Measurements from ENCODE around the gene TMEM150C. TPM values are rescaled to one million over a fixed set of nuclear protein-coding genes. Genes with fewer than 3 reads are reported as not detected.

Gene TMEM150C
- total RNA-seq, 1 donor from 2014 or later, result 13.6 TPM

DNA sequence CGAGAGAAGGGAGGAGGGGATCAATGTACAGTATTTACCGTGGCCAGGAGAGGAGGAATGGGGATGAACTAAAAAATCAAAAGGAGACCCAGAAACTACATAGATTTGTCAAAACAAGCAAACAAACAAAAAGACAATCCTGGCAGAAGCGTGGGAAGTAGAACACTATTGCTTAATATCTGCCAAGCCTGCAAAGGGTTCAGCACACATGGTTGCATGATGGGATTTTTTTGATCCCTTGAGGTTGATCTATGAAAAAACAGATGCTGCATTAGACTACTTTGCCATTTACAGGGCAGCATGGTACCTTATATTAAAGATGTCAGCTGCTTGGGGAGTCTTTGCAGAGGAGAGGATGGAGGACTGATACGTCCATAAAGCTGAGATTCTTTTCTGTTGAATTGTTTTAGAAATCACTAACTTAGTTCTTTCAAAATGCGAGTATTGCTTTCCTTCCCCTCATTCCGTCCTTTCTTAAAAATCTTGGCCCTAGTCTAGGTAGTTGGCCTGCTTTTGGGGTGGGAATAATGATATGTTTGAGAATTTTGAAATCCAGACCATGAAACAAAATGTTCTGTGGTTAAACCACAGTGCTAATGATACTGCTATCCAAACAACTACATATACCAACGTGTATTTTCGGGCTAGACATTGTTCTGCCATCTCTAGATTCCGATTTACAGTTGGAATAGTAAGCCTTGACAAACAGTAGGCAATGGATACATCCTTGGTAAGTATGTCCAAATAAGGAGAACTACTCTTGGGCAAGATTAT is 39.6 kb upstream of the TMEM150C start:
- no peaks in the 10 kb centered on the region for H3K9me3 ChIP-seq (replicated peaks)
- H3K4me1 ChIP-seq, result no peaks in the 10 kb centered on the region
- no peak overlapping the region for H3K4me3 ChIP-seq
- intact Hi-C loops (cut with micrococcal nuclease), result no loop called here
- no peak for TF ChIP-seq CTCF (IDR thresholded peaks at IDR 0.05; ENCODE audit: borderline replicate concordance)
- H3K27me3 ChIP-seq (ENCODE audit: low read depth), result no peaks in the 10 kb centered on the region
- no peaks in the 10 kb centered on the region for H3K36me3 ChIP-seq
- peak overlapping the region; percentile 61 for H3K27ac ChIP-seq (replicated peaks)
- no peak for DNase-seq

GRCh38 chr4:82599336-82599735 is 37.5 kb upstream of the TMEM150C start:
- no peak for TF ChIP-seq CTCF (IDR thresholded peaks at IDR 0.05; ENCODE audit: borderline replicate concordance)
- H3K27me3 ChIP-seq (ENCODE audit: low read depth), result peaks cover 6% of the 10 kb centered on the region
- H3K9me3 ChIP-seq (replicated peaks), result no peaks in the 10 kb centered on the region
- no peaks in the 10 kb centered on the region for H3K36me3 ChIP-seq
- no peaks in the 10 kb centered on the region for H3K4me1 ChIP-seq
- H3K27ac ChIP-seq (replicated peaks), result no peak overlapping the region
- no peak for DNase-seq
- no peak overlapping the region for H3K4me3 ChIP-seq
- intact Hi-C loops (cut with micrococcal nuclease), result no loop called here

- no peak for DNase-seq
- intact Hi-C loops (cut with micrococcal nuclease), result no loop called here
- no peak for TF ChIP-seq CTCF (IDR thresholded peaks at IDR 0.05; ENCODE audit: borderline replicate concordance)
- H3K9me3 ChIP-seq (replicated peaks), result no peaks in the 10 kb centered on the region
- no peak overlapping the region for H3K4me3 ChIP-seq
- no peaks in the 10 kb centered on the region for H3K36me3 ChIP-seq
- H3K27ac ChIP-seq (replicated peaks), result no peak overlapping the region
- H3K4me1 ChIP-seq, result no peaks in the 10 kb centered on the region
- H3K27me3 ChIP-seq (ENCODE audit: low read depth), result peaks cover 6% of the 10 kb centered on the region
Measured at GRCh38 chr4:82594456-82594855, 32.7 kb upstream of the TMEM150C start.

DNA sequence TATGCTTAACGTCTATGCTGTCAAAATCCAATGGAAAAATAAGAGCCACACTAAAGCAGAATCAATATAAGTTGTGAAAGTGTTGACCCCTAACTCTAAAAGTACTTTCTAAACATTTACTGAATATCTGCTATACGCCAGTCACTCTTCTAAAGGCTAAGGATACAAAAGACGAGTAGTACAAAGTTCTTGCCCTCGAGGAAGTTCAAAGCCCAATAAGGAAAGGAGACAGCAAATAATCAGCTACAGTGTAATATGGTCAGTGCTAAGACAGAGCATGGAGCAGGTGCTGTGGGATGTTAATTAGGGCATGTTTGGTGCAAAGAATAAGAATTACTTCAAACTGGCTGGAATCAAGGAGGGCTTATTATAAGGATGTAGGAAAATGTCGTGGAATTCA is 31.6 kb upstream of the TMEM150C start:
- no peak overlapping the region for H3K4me3 ChIP-seq
- no peaks in the 10 kb centered on the region for H3K9me3 ChIP-seq (replicated peaks)
- DNase-seq, result no peak
- TF ChIP-seq CTCF (IDR thresholded peaks at IDR 0.05; ENCODE audit: borderline replicate concordance), result no peak
- intact Hi-C loops (cut with micrococcal nuclease), result no loop called here
- no peaks in the 10 kb centered on the region for H3K36me3 ChIP-seq
- H3K27ac ChIP-seq (replicated peaks), result no peak overlapping the region
- peaks cover 6% of the 10 kb centered on the region for H3K27me3 ChIP-seq (ENCODE audit: low read depth)
- no peaks in the 10 kb centered on the region for H3K4me1 ChIP-seq

GRCh38 chr4:82592639-82593038 is 30.9 kb upstream of the TMEM150C start:
- H3K4me3 ChIP-seq, result no peak overlapping the region
- TF ChIP-seq CTCF (IDR thresholded peaks at IDR 0.05; ENCODE audit: borderline replicate concordance), result no peak
- intact Hi-C loops (cut with micrococcal nuclease), result no loop called here
- no peak overlapping the region for H3K27ac ChIP-seq (replicated peaks)
- no peak for DNase-seq
- H3K9me3 ChIP-seq (replicated peaks), result no peaks in the 10 kb centered on the region
- H3K27me3 ChIP-seq (ENCODE audit: low read depth), result peaks cover 6% of the 10 kb centered on the region
- H3K36me3 ChIP-seq, result no peaks in the 10 kb centered on the region
- H3K4me1 ChIP-seq, result no peaks in the 10 kb centered on the region

All from left ventricle myocardium inferior (tissue), 1 donor.